ENCODE results near the gene C17orf114.

The C17orf114 gene

DNA sequence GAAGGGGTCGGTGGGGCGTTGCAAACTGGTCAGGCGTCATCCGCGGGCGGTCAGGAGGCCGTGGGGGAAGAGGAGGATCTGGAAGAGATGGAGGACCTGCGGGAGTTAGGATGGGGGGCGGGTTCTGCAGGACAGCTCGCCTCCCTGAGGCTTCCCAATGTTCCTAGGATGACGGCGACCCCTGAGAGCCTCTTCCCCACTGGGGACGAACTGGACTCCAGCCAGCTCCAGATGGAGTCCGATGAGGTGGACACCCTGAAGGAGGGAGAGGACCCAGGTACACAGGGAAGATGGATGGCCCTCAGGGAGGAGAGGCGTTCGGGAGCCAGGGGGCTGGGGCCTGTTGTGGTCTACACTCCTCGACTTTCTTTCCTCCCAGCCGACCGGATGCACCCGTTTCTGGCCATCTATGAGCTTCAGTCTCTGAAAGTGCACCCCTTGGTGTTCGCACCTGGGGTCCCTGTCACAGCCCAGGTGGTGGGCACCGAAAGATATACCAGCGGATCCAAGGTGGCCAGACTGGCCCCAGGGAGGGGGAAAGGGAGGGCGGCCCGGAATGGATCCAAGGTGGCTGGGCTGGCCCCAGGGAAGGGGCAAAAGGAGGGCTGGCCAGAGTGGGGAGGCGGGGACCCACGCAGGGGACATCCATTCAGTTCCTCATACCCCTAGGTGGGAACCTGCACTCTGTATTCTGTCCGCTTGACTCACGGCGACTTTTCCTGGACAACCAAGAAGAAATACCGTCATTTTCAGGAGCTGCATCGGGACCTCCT, 5.7 kb upstream of the C17orf114 start:
- TF ChIP-seq EZH2phosphoT487 (IDR thresholded peaks at IDR 0.05; ENCODE audit: low read length) (no peak), EZH2 (optimal IDR thresholded peaks at IDR 0.05; ENCODE audit: low read depth, low read length) (no peak)
- TF ChIP-seq, protein P1, sequence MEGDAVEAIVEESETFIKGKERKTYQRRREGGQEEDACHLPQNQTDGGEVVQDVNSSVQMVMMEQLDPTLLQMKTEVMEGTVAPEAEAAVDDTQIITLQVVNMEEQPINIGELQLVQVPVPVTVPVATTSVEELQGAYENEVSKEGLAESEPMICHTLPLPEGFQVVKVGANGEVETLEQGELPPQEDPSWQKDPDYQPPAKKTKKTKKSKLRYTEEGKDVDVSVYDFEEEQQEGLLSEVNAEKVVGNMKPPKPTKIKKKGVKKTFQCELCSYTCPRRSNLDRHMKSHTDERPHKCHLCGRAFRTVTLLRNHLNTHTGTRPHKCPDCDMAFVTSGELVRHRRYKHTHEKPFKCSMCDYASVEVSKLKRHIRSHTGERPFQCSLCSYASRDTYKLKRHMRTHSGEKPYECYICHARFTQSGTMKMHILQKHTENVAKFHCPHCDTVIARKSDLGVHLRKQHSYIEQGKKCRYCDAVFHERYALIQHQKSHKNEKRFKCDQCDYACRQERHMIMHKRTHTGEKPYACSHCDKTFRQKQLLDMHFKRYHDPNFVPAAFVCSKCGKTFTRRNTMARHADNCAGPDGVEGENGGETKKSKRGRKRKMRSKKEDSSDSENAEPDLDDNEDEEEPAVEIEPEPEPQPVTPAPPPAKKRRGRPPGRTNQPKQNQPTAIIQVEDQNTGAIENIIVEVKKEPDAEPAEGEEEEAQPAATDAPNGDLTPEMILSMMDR (IDR thresholded peaks at IDR 0.05; ENCODE audit: low read length): no peak
- no peaks in the 10 kb centered on the region for H3K9me3 ChIP-seq (replicated peaks; ENCODE audit: insufficient read depth, low read length)
- H3K9ac ChIP-seq (ENCODE audit: low read length): peak overlapping the region; percentile 72; the same call in 1 of the 2 replicates
- H3K4me1 ChIP-seq (ENCODE audit: low read length): no peaks in the 10 kb centered on the region
- no peaks in the 10 kb centered on the region for H4K20me1 ChIP-seq (ENCODE audit: insufficient read depth, low read length)
- no peaks in the 10 kb centered on the region for H3K9me2 ChIP-seq (replicated peaks; ENCODE audit: insufficient read depth, low read length)
- DNase-seq: no peak
- H3K36me3 ChIP-seq (replicated peaks; ENCODE audit: insufficient read depth, low read length): no peaks in the 10 kb centered on the region
- H2AFZ ChIP-seq (ENCODE audit: low read length): peak overlapping the region; percentile 89; the same call in 1 of the 2 replicates
- H3F3A ChIP-seq (ENCODE audit: insufficient read depth, low read length): no peaks in the 10 kb centered on the region; the same call in 1 of the 2 replicates
- peak overlapping the region; percentile 76 for H3K4me3 ChIP-seq (ENCODE audit: low read length)
- peak overlapping the region; percentile 86 for H3K4me2 ChIP-seq (ENCODE audit: low read depth, low read length)
- no peak overlapping the region for H3K27ac ChIP-seq (ENCODE audit: low read length)
- no peaks in the 10 kb centered on the region for H3K27me3 ChIP-seq (replicated peaks; ENCODE audit: insufficient read depth, low read length)
- H3K79me2 ChIP-seq (ENCODE audit: low read length): no peaks in the 10 kb centered on the region

DNA sequence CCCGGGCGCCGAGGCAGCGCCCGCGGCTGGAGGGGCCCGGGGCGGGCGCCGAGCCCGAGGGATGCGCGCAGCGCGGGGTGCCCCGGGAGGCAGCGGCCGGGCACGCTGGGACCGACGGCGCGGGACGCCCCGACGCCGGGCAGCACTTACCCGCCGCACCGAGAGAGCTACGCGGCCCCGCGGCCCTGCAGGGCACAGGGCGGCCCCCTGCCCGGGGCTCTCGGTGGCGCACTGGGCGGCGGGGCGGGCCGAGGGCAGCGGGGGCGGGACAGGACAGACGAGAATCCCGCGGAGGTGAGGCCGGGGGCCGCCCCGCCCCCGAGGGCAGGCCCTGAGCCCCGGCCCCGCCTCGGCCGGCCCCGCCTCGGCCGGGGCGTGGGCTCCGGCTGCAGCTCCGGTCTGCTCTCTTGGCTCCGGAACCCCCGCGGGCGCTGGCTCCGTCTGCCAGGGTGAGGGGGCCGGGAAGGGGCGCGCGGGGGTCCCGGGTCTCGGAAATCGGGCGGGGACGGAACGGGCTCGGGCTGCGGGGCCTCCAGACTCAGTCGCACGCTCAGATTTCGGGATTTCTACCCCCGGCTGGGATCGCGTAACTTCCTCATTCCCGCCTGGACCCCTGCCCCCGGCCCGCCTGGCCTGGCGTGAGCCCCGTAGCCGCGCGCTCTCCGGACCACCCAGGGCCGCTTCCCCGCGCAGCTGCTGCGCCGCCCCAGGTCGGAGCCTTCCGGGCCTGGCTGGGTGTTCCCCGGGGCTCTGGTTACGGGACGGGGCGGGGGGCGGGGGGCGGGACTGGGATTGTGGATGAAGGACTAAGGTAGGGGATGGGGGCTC, 4.9 kb upstream of the C17orf114 start, which contains the start of gene PLD2:
Gene PLD2, plus strand, starts transcription at position 376 of the 828 bp plus-strand sequence. CDS start 621 bp downstream, outside the sequence.
- Histone ChIP-seq H3K4me1 (ENCODE audit: low read length) (no peaks in the 10 kb centered on the region), H3K27me3 (replicated peaks; ENCODE audit: insufficient read depth, low read length) (no peaks in the 10 kb centered on the region), H3F3A (ENCODE audit: insufficient read depth, low read length) (no peaks in the 10 kb centered on the region; the same call in 1 of the 2 replicates), H3K9ac (ENCODE audit: low read length) (peak within 1 kb of the TSS; percentile 72), H3K36me3 (replicated peaks; ENCODE audit: insufficient read depth, low read length) (no peaks in the 10 kb centered on the region), H4K20me1 (ENCODE audit: insufficient read depth, low read length) (no peaks in the 10 kb centered on the region), H3K9me2 (replicated peaks; ENCODE audit: insufficient read depth, low read length) (no peaks in the 10 kb centered on the region), H3K4me3 (ENCODE audit: low read length) (peak within 1 kb of the TSS; percentile 76), H3K27ac (ENCODE audit: low read length) (no peak within 1 kb of the TSS), H3K9me3 (replicated peaks; ENCODE audit: insufficient read depth, low read length) (no peaks in the 10 kb centered on the region), H3K79me2 (ENCODE audit: low read length) (no peaks in the 10 kb centered on the region), H2AFZ (ENCODE audit: low read length) (peak within 1 kb of the TSS; percentile 89), H3K4me2 (ENCODE audit: low read depth, low read length) (peak within 1 kb of the TSS; percentile 86)
- TF ChIP-seq EZH2 (optimal IDR thresholded peaks at IDR 0.05; ENCODE audit: low read depth, low read length) (no peak), EZH2phosphoT487 (IDR thresholded peaks at IDR 0.05; ENCODE audit: low read length) (no peak)
- TF ChIP-seq, protein P1 (IDR thresholded peaks at IDR 0.05; ENCODE audit: low read length): no peak
- peak; percentile 92 for DNase-seq

DNA sequence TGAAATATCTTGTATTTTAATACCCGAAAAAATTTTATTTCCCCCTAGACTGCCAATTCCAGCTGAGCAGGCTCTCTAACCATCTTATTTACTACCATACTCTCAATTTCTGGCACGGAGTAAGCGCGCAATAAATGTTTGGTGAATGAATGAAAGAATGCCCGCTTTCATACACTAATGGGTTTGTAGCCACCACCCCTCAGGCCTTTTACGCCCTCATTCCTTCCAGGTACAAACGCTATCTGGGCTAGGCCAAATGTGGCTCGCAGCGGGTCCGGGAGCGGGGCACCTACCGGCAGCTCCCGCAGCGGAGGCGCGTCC, 4.3 kb upstream of the C17orf114 start:
- Histone ChIP-seq H3K9me2 (replicated peaks; ENCODE audit: insufficient read depth, low read length) (no peaks in the 10 kb centered on the region), H4K20me1 (ENCODE audit: insufficient read depth, low read length) (no peaks in the 10 kb centered on the region), H3K36me3 (replicated peaks; ENCODE audit: insufficient read depth, low read length) (no peaks in the 10 kb centered on the region), H3K79me2 (ENCODE audit: low read length) (no peaks in the 10 kb centered on the region), H3K9me3 (replicated peaks; ENCODE audit: insufficient read depth, low read length) (no peaks in the 10 kb centered on the region), H3K4me2 (ENCODE audit: low read depth, low read length) (peak overlapping the region; percentile 80), H3K9ac (ENCODE audit: low read length) (peak overlapping the region; percentile 54; the same call in 1 of the 2 replicates), H3K27me3 (replicated peaks; ENCODE audit: insufficient read depth, low read length) (no peaks in the 10 kb centered on the region), H3K4me1 (ENCODE audit: low read length) (peaks cover 1% of the 10 kb centered on the region), H3K27ac (ENCODE audit: low read length) (no peak overlapping the region), H2AFZ (ENCODE audit: low read length) (peak overlapping the region; percentile 74), H3F3A (ENCODE audit: insufficient read depth, low read length) (no peaks in the 10 kb centered on the region; the same call in 1 of the 2 replicates), H3K4me3 (ENCODE audit: low read length) (peak overlapping the region; percentile 75)
- no peak for TF ChIP-seq EZH2phosphoT487 (IDR thresholded peaks at IDR 0.05; ENCODE audit: low read length)
- TF ChIP-seq EZH2 (optimal IDR thresholded peaks at IDR 0.05; ENCODE audit: low read depth, low read length): no peak
- TF ChIP-seq, protein P1 (IDR thresholded peaks at IDR 0.05; ENCODE audit: low read length): no peak
- no peak for DNase-seq

All from MM.1S (cell line).